ENCODE results near the gene ZNF620.

DNA sequence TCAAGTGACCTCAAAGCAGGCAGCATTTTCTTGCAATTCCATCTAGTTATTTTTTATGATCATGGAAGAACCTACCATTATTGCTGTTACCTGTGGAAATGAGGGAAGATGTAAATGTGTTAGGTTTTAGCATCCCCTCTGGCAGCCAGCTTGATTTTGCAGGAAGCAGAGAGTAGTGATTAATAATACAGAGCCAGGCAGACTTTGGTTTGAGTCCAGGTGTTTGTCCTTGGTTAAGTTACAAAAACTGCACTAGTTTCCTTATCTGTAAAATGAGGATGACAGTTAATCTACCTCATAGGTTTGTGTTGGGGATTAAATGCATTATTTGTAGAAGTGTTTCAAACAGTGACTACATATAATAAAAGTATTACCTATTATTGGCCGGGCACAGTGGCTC lies 12.2 kb downstream of the ZNF620 start:
- TF ChIP-seq RFX5 (IDR thresholded peaks at IDR 0.05) (no peak), POLR2AphosphoS2 (conservative IDR thresholded peaks at IDR 0.05; ENCODE audit: low read length) (no peak), BCL3 (IDR thresholded peaks at IDR 0.05) (no peak), RCOR1 (IDR thresholded peaks at IDR 0.05; ENCODE audit: low read depth, low read length) (no peak), ZNF302 (CRISPR knock-in tag; IDR thresholded peaks at IDR 0.05) (no peak), SMC3 (IDR thresholded peaks at IDR 0.05) (no peak), TFCP2L1 (CRISPR knock-in tag; IDR thresholded peaks at IDR 0.05) (no peak)
- TF ChIP-seq, protein P1, sequence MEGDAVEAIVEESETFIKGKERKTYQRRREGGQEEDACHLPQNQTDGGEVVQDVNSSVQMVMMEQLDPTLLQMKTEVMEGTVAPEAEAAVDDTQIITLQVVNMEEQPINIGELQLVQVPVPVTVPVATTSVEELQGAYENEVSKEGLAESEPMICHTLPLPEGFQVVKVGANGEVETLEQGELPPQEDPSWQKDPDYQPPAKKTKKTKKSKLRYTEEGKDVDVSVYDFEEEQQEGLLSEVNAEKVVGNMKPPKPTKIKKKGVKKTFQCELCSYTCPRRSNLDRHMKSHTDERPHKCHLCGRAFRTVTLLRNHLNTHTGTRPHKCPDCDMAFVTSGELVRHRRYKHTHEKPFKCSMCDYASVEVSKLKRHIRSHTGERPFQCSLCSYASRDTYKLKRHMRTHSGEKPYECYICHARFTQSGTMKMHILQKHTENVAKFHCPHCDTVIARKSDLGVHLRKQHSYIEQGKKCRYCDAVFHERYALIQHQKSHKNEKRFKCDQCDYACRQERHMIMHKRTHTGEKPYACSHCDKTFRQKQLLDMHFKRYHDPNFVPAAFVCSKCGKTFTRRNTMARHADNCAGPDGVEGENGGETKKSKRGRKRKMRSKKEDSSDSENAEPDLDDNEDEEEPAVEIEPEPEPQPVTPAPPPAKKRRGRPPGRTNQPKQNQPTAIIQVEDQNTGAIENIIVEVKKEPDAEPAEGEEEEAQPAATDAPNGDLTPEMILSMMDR (IDR thresholded peaks at IDR 0.05): no peak
